Keratinocyte (primary cell): ENCODE measurements around the gene IFNAR1.

Experiments used
- CTCF ChIP-seq, 3 experiments: IDR thresholded peaks in 1 of 3; conservative IDR thresholded peaks in 1 of 3; optimal IDR thresholded peaks in 1 of 3; 2 replicates in 2 of 3; 3 replicates in 1 of 3; pipeline versions ENCODE3 to v1.5.1; 2011; ENCODE audit warnings: low read length in 3 of 3, mild to moderate bottlenecking in 3 of 3, moderate library complexity in 2 of 3, control low read depth in 1 of 3, inconsistent platforms in 1 of 3; ENCODE audit not compliant: insufficient read depth in 2 of 3; ENCODE audit errors: extremely low read depth in 1 of 3
- EZH2 ChIP-seq: IDR thresholded peaks from one replicate; pipeline ENCODE4 v1.6.1; 2012; ENCODE audit warnings: inconsistent platforms, mild to moderate bottlenecking, low read length, moderate library complexity

GRCh38 chr21:33348706-33349105 lies 23.9 kb downstream of the IFNAR1 start:
- TF ChIP-seq CTCF (optimal IDR thresholded peaks at IDR 0.05 in 1 of 3, IDR thresholded peaks at IDR 0.05 in 1 of 3, conservative IDR thresholded peaks at IDR 0.05 in 1 of 3; ENCODE audit: extremely low read depth in 1 of 3, insufficient read depth in 2 of 3, low read length in 3 of 3): no peak
- TF ChIP-seq EZH2: no peak
